Measurements from ENCODE around the gene TUT4. TPM values are rescaled to one million over a fixed set of nuclear protein-coding genes. Genes with fewer than 3 reads are reported as not detected.

Gene TUT4
- total RNA-seq, 2 donors from 2014 or later = 38.2 to 67.2 TPM

GRCh38 chr1:52473039-52473438 is 79.9 kb downstream of the TUT4 start:
- no peaks in the 10 kb centered on the region for H3K9me3 ChIP-seq
- ATAC-seq (ENCODE audit: insufficient number of reproducible peaks, low FRiP score, low read depth) = no peak
- DNase-seq (ENCODE audit: low spot score) = no peak
- peaks cover 6% of the 10 kb centered on the region for H3K36me3 ChIP-seq
- no peak overlapping the region for H3K4me3 ChIP-seq
- H3K27ac ChIP-seq = no peak overlapping the region
- H3K27me3 ChIP-seq (replicated peaks; ENCODE audit: insufficient read depth) = no peaks in the 10 kb centered on the region
- H3K4me1 ChIP-seq (ENCODE audit: control insufficient read depth in 1 of 2, low read depth in 2 of 2) = no peaks in the 10 kb centered on the region
- no peak for TF ChIP-seq CTCF (IDR thresholded peaks at IDR 0.05)

GRCh38 chr1:52472384-52472783 is 80.5 kb downstream of the TUT4 start:
- H3K36me3 ChIP-seq = peaks cover 6% of the 10 kb centered on the region
- no peak for TF ChIP-seq CTCF (IDR thresholded peaks at IDR 0.05)
- ATAC-seq (ENCODE audit: insufficient number of reproducible peaks, low FRiP score, low read depth) = no peak

DNA sequence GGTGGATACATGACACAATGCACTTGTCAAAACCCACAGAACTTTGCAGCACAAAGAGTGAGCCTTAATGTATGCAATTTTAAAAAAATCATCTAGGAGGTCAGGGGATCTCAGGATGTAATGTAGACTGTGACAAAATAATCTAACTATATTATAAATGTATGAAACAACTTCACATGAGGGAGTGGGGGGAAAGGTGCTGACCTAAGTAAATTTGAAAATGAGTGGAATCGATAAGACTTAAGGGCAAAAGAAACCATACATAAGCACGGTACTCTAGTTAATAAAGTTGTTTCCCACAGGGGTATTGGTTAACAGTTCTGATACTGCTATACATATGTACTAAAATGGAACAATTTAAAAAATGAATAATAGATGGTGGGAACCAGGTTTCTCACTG is 83.8 kb downstream of the TUT4 start:
- TF ChIP-seq CTCF (IDR thresholded peaks at IDR 0.05) = no peak
- Histone ChIP-seq H3K4me3 (no peak overlapping the region), H3K4me1 (ENCODE audit: control insufficient read depth in 1 of 2, low read depth in 2 of 2) (no peaks in the 10 kb centered on the region), H3K27ac (no peak overlapping the region), H3K36me3 (peaks cover 6% of the 10 kb centered on the region), H3K27me3 (replicated peaks; ENCODE audit: insufficient read depth) (no peaks in the 10 kb centered on the region), H3K9me3 (no peaks in the 10 kb centered on the region)
- DNase-seq (ENCODE audit: low spot score) (no peak), ATAC-seq (ENCODE audit: insufficient number of reproducible peaks, low FRiP score, low read depth) (no peak)

More at GRCh38 chr1:52472384-52472783, 80.5 kb downstream of the TUT4 start:
- H3K27me3 ChIP-seq (replicated peaks; ENCODE audit: insufficient read depth) = no peaks in the 10 kb centered on the region
- no peaks in the 10 kb centered on the region for H3K4me1 ChIP-seq (ENCODE audit: control insufficient read depth in 1 of 2, low read depth in 2 of 2)
- H3K27ac ChIP-seq = no peak overlapping the region
- no peaks in the 10 kb centered on the region for H3K9me3 ChIP-seq
- no peak for DNase-seq (ENCODE audit: low spot score)
- H3K4me3 ChIP-seq = no peak overlapping the region

- Histone ChIP-seq H3K36me3 (no peaks in the 10 kb centered on the region), H3K27me3 (replicated peaks; ENCODE audit: insufficient read depth) (no peaks in the 10 kb centered on the region), H3K4me3 (no peak overlapping the region), H3K27ac (no peak overlapping the region), H3K4me1 (ENCODE audit: control insufficient read depth in 1 of 2, low read depth in 2 of 2) (no peaks in the 10 kb centered on the region), H3K9me3 (no peaks in the 10 kb centered on the region)
- ATAC-seq (ENCODE audit: insufficient number of reproducible peaks, low FRiP score, low read depth) = no peak
- no peak for DNase-seq (ENCODE audit: low spot score)
- TF ChIP-seq CTCF (IDR thresholded peaks at IDR 0.05) = no peak
These were observed 89.0 kb downstream of the TUT4 start for GRCh38 chr1:52463891-52464290.

DNA sequence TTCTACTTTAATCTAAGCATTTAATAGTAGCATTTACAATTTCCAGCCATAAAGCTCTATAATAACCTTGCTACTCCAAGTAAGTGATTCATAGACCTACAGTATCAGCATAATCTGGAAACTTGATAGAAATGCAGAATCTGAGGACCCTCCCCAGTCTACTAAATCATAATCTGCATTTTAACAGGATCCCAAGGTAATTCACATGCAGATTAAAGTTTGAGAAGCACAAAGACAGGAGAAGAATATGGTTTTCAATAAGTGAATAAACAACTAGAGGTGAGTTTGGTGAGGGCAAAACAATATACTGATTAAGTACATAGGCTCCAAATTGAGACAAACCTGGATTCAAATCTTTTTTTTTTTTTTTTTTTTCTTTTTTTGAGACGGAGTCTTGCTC is 91.1 kb downstream of the TUT4 start:
- H3K27me3 ChIP-seq (replicated peaks; ENCODE audit: insufficient read depth) = no peaks in the 10 kb centered on the region
- no peaks in the 10 kb centered on the region for H3K4me1 ChIP-seq (ENCODE audit: control insufficient read depth in 1 of 2, low read depth in 2 of 2)
- H3K27ac ChIP-seq = no peak overlapping the region
- H3K36me3 ChIP-seq = no peaks in the 10 kb centered on the region
- no peak for TF ChIP-seq CTCF (IDR thresholded peaks at IDR 0.05)
- no peak for ATAC-seq (ENCODE audit: insufficient number of reproducible peaks, low FRiP score, low read depth)
- no peak overlapping the region for H3K4me3 ChIP-seq
- DNase-seq (ENCODE audit: low spot score) = no peak
- H3K9me3 ChIP-seq = no peaks in the 10 kb centered on the region
